ENCODE results near the gene COL4A1.

GRCh38 chr13:110346661-110347067, 39.7 kb upstream of the COL4A1 start:
- no peak for TF ChIP-seq CTCF (IDR thresholded peaks at IDR 0.05; ENCODE audit: low read length)
- TF ChIP-seq EZH2 (optimal IDR thresholded peaks at IDR 0.05; ENCODE audit: low read depth, low read length) = no peak
- TF ChIP-seq EZH2phosphoT487 (IDR thresholded peaks at IDR 0.05; ENCODE audit: low read length) = no peak

Data from MM.1S (cell line).